Breast epithelium (tissue), 4 donors: ENCODE measurements around the gene PEF1. TPM values are rescaled to one million over a fixed set of nuclear protein-coding genes. Genes with fewer than 3 reads are reported as not detected.

ENCODE experiments used
- DNase-seq, 2 donors: peaks; one replicate each; pipeline ENCODE4 v3.0.0-alpha.2; 2019; ENCODE audit warnings: low spot score in 2 of 2
- H3K27ac ChIP-seq, 2 donors: fragments of 200-600 bp; sonication (generic) in 1 of 2; one replicate each; pipeline ENCODE4 v1.5.1; 2016 to 2019; ENCODE audit warnings: mild to moderate bottlenecking in 1 of 2
- H3K27me3 ChIP-seq, 2 donors: fragments of 200-600 bp; sonication (generic) in 1 of 2; one replicate each; pipeline versions ENCODE4 v1.5.1 to v1.6.0; 2017 to 2019; ENCODE audit warnings: control low read depth in 1 of 2, mild to moderate bottlenecking in 1 of 2
- H3K36me3 ChIP-seq: fragments of 200-600 bp; one replicate; pipeline ENCODE4 v1.5.1; 2019
- H3K4me1 ChIP-seq, 2 donors: fragments of 200-600 bp; sonication (generic); one replicate each; pipeline ENCODE4 v1.5.1; 2016 to 2019; ENCODE audit warnings: control low read depth in 1 of 2
- H3K4me3 ChIP-seq, 3 donors: fragments of 200-600 bp; sonication (generic); 1 replicate in 2 of 3; 2 replicates in 1 of 3; pipeline ENCODE4 v1.5.1; 2016 to 2019; ENCODE audit warnings: mild to moderate bottlenecking in 3 of 3, moderate library complexity in 2 of 3
- H3K9me3 ChIP-seq, 2 donors: fragments of 200-600 bp; sonication (generic) in 1 of 2; one replicate each; pipeline ENCODE4 v1.5.1; 2016 to 2019; ENCODE audit warnings: control low read depth in 1 of 2
- POLR2A ChIP-seq: fragments of 450-650 bp; IDR thresholded peaks from one replicate; pipeline ENCODE4 v1.6.1; 2016; ENCODE audit warnings: antibody characterized with exemption, mild to moderate bottlenecking, moderate library complexity
- POLR2AphosphoS5 ChIP-seq, 3 donors: sonication (generic); formaldehyde crosslinking; IDR thresholded peaks; one replicate each; pipeline ENCODE4 v1.6.1; 2017; ENCODE audit warnings: antibody characterized with exemption in 3 of 3
- intact Hi-C: fragments of 100-400 bp; cut with DNase I; formaldehyde crosslinking; loops from one replicate; pipeline ENCODE4 v1.15.1; 2023; ENCODE audit warnings: low total_unique reads
- total RNA-seq, 3 donors: library from RNA; depleted of rRNA; stranded (reverse); fragments of >200 nt; gene quantifications; one replicate each; pipeline ENCODE4 v1.1.0, GENCODE V29; 2016
- TF ChIP-seq, protein P1 (sequence below), 3 donors: fragments of 450-650 bp; IDR thresholded peaks; one replicate each; pipeline ENCODE4 v1.5.1; 2016 to 2017; ENCODE audit warnings: antibody characterized with exemption in 3 of 3, mild to moderate bottlenecking in 3 of 3, moderate library complexity in 3 of 3

Gene PEF1
- total RNA-seq, 3 donors from 2014 or later: 67.8 to 84.9 (median 70.1) TPM

DNA sequence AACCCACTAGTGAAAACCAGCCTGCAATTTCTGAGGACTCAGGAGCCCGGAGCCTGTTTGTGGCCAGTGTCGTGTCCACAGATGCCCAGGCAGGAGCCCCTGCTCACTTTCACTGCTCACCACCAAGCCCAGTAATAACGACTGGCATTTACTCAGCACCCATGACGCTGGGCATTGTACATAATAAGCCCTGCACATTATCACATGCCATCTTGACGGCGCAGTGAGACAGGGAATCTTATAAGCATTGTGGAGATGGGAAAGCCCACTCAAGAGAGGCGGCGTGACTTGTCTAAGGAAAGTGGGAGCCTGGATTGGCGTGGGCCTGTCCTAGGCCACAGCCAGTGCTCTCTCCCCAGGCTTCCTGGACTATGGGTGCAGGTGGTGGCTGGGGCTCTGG lies 28.8 kb upstream of the PEF1 start:
- intact Hi-C loops: loop anchor here (10.0 kb wide), 1 partner anchor 291 kb away; no protein-coding TSS in a partner anchor
- Histone ChIP-seq H3K4me3 (no peak overlapping the region), H3K27me3 (no peaks in the 10 kb centered on the region), H3K27ac (peak overlapping the region in 1 of 2 donors; percentile 43), H3K36me3 (no peaks in the 10 kb centered on the region), H3K4me1 (peaks cover 7 to 9% of the 10 kb centered on the region in 2 donors), H3K9me3 (no peaks in the 10 kb centered on the region)
- no peak for DNase-seq
- TF ChIP-seq POLR2A (no peak), POLR2AphosphoS5 (IDR thresholded peaks at IDR 0.05) (no peak)
- TF ChIP-seq, protein P1, sequence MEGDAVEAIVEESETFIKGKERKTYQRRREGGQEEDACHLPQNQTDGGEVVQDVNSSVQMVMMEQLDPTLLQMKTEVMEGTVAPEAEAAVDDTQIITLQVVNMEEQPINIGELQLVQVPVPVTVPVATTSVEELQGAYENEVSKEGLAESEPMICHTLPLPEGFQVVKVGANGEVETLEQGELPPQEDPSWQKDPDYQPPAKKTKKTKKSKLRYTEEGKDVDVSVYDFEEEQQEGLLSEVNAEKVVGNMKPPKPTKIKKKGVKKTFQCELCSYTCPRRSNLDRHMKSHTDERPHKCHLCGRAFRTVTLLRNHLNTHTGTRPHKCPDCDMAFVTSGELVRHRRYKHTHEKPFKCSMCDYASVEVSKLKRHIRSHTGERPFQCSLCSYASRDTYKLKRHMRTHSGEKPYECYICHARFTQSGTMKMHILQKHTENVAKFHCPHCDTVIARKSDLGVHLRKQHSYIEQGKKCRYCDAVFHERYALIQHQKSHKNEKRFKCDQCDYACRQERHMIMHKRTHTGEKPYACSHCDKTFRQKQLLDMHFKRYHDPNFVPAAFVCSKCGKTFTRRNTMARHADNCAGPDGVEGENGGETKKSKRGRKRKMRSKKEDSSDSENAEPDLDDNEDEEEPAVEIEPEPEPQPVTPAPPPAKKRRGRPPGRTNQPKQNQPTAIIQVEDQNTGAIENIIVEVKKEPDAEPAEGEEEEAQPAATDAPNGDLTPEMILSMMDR (IDR thresholded peaks at IDR 0.05): no peak

DNA sequence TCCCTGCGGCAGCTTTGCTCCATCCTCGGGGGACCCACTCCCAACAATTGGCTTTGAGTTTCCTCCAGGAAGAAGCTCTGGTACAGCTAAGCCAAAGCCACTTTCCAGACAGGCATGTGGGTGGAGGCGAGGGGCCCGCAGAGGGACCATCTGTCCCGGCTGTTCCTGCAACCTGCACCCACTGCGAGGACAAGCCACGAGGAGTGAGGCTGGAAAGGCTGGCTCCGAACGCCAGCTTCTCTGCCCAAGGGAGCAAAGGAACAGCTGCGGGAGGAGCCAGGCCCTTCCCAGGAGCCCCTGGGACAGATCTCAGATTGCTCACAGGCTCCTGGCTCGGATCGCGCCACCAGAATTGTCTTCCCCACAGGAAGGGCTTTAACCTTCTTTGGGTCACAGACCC lies 28.3 kb upstream of the PEF1 start:
- Histone ChIP-seq H3K36me3 (no peaks in the 10 kb centered on the region), H3K27me3 (no peaks in the 10 kb centered on the region), H3K9me3 (no peaks in the 10 kb centered on the region), H3K4me3 (no peak overlapping the region), H3K27ac (peak overlapping the region in 1 of 2 donors; percentile 43), H3K4me1 (peaks cover 7 to 9% of the 10 kb centered on the region in 2 donors)
- no peak for DNase-seq
- TF ChIP-seq, protein P1 (IDR thresholded peaks at IDR 0.05): no peak
- TF ChIP-seq POLR2AphosphoS5 (IDR thresholded peaks at IDR 0.05): no peak
- no peak for TF ChIP-seq POLR2A
- intact Hi-C loops: loop anchor here (10.0 kb wide), 1 partner anchor 292 kb away; no protein-coding TSS in a partner anchor

DNA sequence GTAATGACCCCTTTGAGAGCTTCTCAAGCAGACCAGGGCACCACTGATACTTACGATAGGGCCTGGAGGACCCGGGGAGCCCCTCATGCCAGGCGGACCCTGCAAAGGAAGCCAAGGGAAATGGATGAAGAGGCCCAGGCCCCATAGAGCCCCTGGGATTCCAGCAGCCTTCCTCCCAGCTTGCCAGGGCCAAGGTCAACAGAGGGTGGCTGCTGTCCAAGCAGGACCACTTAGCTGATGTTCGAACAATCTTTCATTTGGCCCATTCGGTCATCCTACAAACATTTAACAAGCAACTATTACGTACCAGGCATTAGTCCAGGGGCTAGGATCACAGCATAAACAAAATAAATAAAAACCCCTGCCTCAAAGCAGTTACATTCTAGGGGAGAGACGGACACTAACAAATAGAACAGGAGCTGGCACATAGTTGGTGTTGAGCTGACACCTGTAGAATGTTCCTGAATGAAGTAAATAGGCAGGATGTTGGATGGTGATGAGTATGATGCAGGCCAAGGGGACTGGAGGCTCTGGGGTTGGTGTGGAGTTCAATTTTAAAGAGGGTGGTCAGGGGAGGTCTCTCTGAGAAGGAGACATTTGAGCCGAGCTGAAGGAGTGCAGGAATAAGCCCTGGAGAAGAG lies 27.0 kb upstream of the PEF1 start:
- no peaks in the 10 kb centered on the region for H3K27me3 ChIP-seq
- TF ChIP-seq POLR2AphosphoS5 (IDR thresholded peaks at IDR 0.05) (no peak), POLR2A (no peak)
- TF ChIP-seq, protein P1 (IDR thresholded peaks at IDR 0.05): no peak

DNA sequence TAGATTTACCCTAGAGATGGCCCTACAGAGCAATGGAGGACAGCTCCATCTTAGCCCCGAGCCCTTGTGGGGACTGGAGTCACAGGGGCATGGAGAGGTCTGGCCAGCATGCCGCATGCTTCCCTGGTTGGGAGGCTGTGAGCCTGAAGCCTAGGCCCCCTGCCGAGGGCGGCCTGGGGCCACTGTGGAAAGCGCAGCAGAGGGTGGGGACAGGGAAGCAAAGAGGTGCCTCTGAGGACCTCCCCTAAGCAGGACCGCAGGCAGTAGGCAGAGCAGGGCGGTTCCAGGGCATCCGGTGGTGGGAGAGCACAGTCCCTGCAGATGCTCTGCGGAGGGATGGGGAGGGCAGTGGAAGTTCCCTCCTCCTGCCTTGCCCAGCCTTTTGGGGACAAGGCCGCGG lies 26.5 kb upstream of the PEF1 start:
- no peak for DNase-seq
- Histone ChIP-seq H3K4me3 (no peak overlapping the region), H3K27me3 (no peaks in the 10 kb centered on the region), H3K4me1 (peaks cover 7 to 20% of the 10 kb centered on the region in 2 donors), H3K27ac (peak overlapping the region; percentile 86 to 88), H3K36me3 (no peaks in the 10 kb centered on the region), H3K9me3 (no peaks in the 10 kb centered on the region)
- TF ChIP-seq, protein P1 (IDR thresholded peaks at IDR 0.05): no peak
- TF ChIP-seq POLR2A (no peak), POLR2AphosphoS5 (IDR thresholded peaks at IDR 0.05) (no peak)
- intact Hi-C loops: loop anchor here (10.0 kb wide), 1 partner anchor 294 kb away; no protein-coding TSS in a partner anchor

More for the DNA sequence above, 27.0 kb upstream of the PEF1 start:
- DNase-seq: no peak
- H3K4me1 ChIP-seq: peaks cover 7 to 16% of the 10 kb centered on the region in 2 donors
- peak overlapping the region in 1 of 2 donors; percentile 86 for H3K27ac ChIP-seq
- H3K36me3 ChIP-seq: no peaks in the 10 kb centered on the region
- H3K4me3 ChIP-seq: no peak overlapping the region
- H3K9me3 ChIP-seq: no peaks in the 10 kb centered on the region
- intact Hi-C loops: loop anchor here (10.0 kb wide), 1 partner anchor 293 kb away; no protein-coding TSS in a partner anchor

DNA sequence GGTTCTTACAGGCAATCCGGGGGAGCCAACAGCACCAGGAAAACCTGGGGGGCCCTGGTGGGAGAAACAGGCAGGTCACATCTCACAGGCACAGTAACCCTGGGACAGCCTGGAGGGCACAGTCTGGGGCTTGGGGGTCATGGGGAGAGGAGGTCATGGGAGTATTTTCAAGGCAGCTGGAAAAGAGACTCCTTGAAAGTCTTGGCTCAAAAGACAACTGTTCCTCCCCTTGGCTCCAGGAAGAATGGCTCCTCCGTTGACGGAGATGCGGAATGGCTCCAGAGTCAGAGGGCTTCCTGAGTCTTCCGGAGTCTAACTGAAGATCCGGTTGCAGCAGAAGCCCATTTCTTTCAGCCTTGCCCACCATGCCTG lies 25.9 kb upstream of the PEF1 start:
- Histone ChIP-seq H3K27me3 (no peaks in the 10 kb centered on the region), H3K27ac (peak overlapping the region; percentile 86 to 88), H3K9me3 (no peaks in the 10 kb centered on the region), H3K4me3 (peak overlapping the region in 2 of 3 donors; percentile 37 to 55), H3K36me3 (no peaks in the 10 kb centered on the region), H3K4me1 (peaks cover 7 to 25% of the 10 kb centered on the region in 2 donors)
- intact Hi-C loops: loop anchor here (10.0 kb wide), 1 partner anchor 294 kb away; no protein-coding TSS in a partner anchor
- TF ChIP-seq POLR2A: no peak
- TF ChIP-seq POLR2AphosphoS5 (IDR thresholded peaks at IDR 0.05): no peak
- TF ChIP-seq, protein P1 (IDR thresholded peaks at IDR 0.05): no peak
- DNase-seq: peak in 1 of 2 donors; percentile 37
